ENCODE measurements around the gene RGCC.

DNA sequence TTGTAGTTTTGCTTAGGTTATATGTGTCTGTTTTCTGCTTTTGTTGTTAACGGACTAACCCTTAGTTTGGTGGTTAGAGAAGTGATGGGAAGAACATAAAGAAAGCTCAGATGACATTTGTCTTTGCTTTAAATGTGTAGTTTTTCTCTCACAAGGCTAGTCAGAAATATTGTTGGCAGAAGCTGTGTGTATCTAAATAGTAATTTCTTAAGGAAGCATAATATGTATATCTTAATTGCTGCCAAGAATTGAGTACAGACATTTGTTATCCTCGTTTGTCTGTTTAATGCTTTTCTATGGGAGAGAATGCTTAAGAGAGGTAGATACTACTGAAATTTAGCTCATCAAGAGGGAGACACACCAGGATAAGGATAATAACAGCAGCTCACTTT is 2.7 kb downstream of the RGCC start:
- TF ChIP-seq, protein P1, sequence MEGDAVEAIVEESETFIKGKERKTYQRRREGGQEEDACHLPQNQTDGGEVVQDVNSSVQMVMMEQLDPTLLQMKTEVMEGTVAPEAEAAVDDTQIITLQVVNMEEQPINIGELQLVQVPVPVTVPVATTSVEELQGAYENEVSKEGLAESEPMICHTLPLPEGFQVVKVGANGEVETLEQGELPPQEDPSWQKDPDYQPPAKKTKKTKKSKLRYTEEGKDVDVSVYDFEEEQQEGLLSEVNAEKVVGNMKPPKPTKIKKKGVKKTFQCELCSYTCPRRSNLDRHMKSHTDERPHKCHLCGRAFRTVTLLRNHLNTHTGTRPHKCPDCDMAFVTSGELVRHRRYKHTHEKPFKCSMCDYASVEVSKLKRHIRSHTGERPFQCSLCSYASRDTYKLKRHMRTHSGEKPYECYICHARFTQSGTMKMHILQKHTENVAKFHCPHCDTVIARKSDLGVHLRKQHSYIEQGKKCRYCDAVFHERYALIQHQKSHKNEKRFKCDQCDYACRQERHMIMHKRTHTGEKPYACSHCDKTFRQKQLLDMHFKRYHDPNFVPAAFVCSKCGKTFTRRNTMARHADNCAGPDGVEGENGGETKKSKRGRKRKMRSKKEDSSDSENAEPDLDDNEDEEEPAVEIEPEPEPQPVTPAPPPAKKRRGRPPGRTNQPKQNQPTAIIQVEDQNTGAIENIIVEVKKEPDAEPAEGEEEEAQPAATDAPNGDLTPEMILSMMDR (IDR thresholded peaks at IDR 0.05) = no peak
- no peak for TF ChIP-seq ZFX (IDR thresholded peaks at IDR 0.05; ENCODE audit: borderline replicate concordance)
